HepG2 (cell line): ENCODE results near the gene KLF11. TPM values are rescaled to one million over a fixed set of nuclear protein-coding genes. Genes with fewer than 3 reads are reported as not detected.

ENCODE experiments used
- ATF7-NPFF ChIP-seq: sonication (generic); formaldehyde crosslinking; IDR thresholded peaks from 2 replicates; pipeline ENCODE4 v1.8.1; 2023; ENCODE audit warnings: mild to moderate bottlenecking, low read depth, missing genetic modification reagents, moderate library complexity
- CEBPG ChIP-seq: IDR thresholded peaks from 2 replicates; pipeline ENCODE4 v1.6.1; 2016
- CTCF ChIP-seq: sonication (generic); formaldehyde crosslinking; IDR thresholded peaks from 2 replicates; pipeline ENCODE4 v1.5.0; 2020; ENCODE audit warnings: mild to moderate bottlenecking, missing genetic modification reagents, moderate library complexity
- HCFC1 ChIP-seq: fragments of 150-350 bp; IDR thresholded peaks from 2 replicates; pipeline ENCODE4 v1.6.1; 2014; ENCODE audit warnings: low read depth, low read length
- HES4 ChIP-seq: sonication (generic); formaldehyde crosslinking; IDR thresholded peaks from 2 replicates; pipeline ENCODE4 v1.9.0; 2021; ENCODE audit warnings: mild to moderate bottlenecking, missing genetic modification reagents, borderline replicate concordance
- KLF15 ChIP-seq: sonication (generic); formaldehyde crosslinking; IDR thresholded peaks from 2 replicates; pipeline ENCODE4 v1.8.1; 2023; ENCODE audit warnings: borderline replicate concordance, mild to moderate bottlenecking, inconsistent platforms, missing genetic modification reagents, mixed read lengths
- LCORL ChIP-seq, 2 experiments: fragments of 450-650 bp in 1 of 2; sonication (generic) in 1 of 2; formaldehyde crosslinking in 1 of 2; IDR thresholded peaks; 2 replicates each; pipeline versions ENCODE4 v1.5.0 to v1.6.1; 2017 to 2020; ENCODE audit warnings: antibody characterized with exemption in 1 of 2, missing genetic modification reagents in 1 of 2
- MTA3 ChIP-seq: sonication (generic); formaldehyde crosslinking; IDR thresholded peaks from 2 replicates; pipeline ENCODE4 v1.4.0; 2020; ENCODE audit warnings: missing genetic modification reagents
- NFATC3 ChIP-seq: sonication (generic); formaldehyde crosslinking; IDR thresholded peaks from 2 replicates; pipeline ENCODE4 v1.5.1; 2020; ENCODE audit warnings: mild to moderate bottlenecking, missing genetic modification reagents
- SIX4 ChIP-seq: sonication (generic); formaldehyde crosslinking; IDR thresholded peaks from 2 replicates; pipeline ENCODE4 v1.4.0; 2020; ENCODE audit warnings: missing genetic modification reagents
- SP1 ChIP-seq, 2 experiments: fragments of 450-650 bp in 1 of 2; sonication (generic) in 1 of 2; formaldehyde crosslinking in 1 of 2; IDR thresholded peaks; 2 replicates each; pipeline versions ENCODE4 v1.4.0 to v1.6.1; 2016 to 2020; ENCODE audit warnings: missing genetic modification reagents in 1 of 2
- ZBTB8A ChIP-seq: sonication (generic); formaldehyde crosslinking; IDR thresholded peaks from 2 replicates; pipeline ENCODE4 v1.4.0; 2020; ENCODE audit warnings: mild to moderate bottlenecking, low read depth, missing genetic modification reagents, borderline replicate concordance
- ZNF160 ChIP-seq: sonication (generic); formaldehyde crosslinking; IDR thresholded peaks from 2 replicates; pipeline ENCODE4 v1.8.0; 2022; ENCODE audit warnings: mild to moderate bottlenecking, inconsistent platforms, missing genetic modification reagents
- ZNF260 ChIP-seq: sonication (generic); formaldehyde crosslinking; IDR thresholded peaks from 2 replicates; pipeline ENCODE4 v1.4.0; 2020; ENCODE audit warnings: missing genetic modification reagents, low read depth, mild to moderate bottlenecking, borderline replicate concordance
- ZNF446 ChIP-seq: sonication (generic); formaldehyde crosslinking; IDR thresholded peaks from 2 replicates; pipeline ENCODE4 v1.5.0; 2020; ENCODE audit warnings: mild to moderate bottlenecking, missing genetic modification reagents
- ZNF652 ChIP-seq: IDR thresholded peaks from 2 replicates; pipeline ENCODE4 v1.6.1; 2016; ENCODE audit warnings: low read depth, borderline replicate concordance
- ZNF776 ChIP-seq: sonication (generic); formaldehyde crosslinking; IDR thresholded peaks from 2 replicates; pipeline ENCODE4 v1.4.0; 2020; ENCODE audit warnings: mild to moderate bottlenecking, missing genetic modification reagents
- ZSCAN31 ChIP-seq: sonication (generic); formaldehyde crosslinking; IDR thresholded peaks from 2 replicates; pipeline ENCODE4 v1.5.0; 2020; ENCODE audit warnings: low read depth, mild to moderate bottlenecking, missing genetic modification reagents
- polyA plus RNA-seq, 8 experiments: library from polyadenylated mRNA; depleted of rRNA in 3 of 8; stranded (reverse) in 7 of 8; unstranded in 1 of 8; fragments of >200 nt; fragmentation: Illumina TruSeq in 4 of 8; extraction: Trizol in 4 of 8; gene quantifications; 2 replicates each; pipeline versions ENCODE4 v1.2.1 to v1.2.3, GENCODE V29; 2011 to 2016; ENCODE audit warnings: low read depth in 4 of 8, missing spikeins in 1 of 8, mixed read lengths in 1 of 8; ENCODE audit not compliant: insufficient read depth in 1 of 8
- total RNA-seq, 5 experiments: library from RNA; depleted of rRNA; stranded (reverse); fragments of >200 nt; fragmentation: Illumina TruSeq; extraction: Trizol; gene quantifications; 2 replicates each; pipeline ENCODE4 v1.2.3, GENCODE V29; 2016; ENCODE audit warnings: low read depth in 1 of 5
- TF ChIP-seq, protein P1 (sequence below): sonication (generic); formaldehyde crosslinking; IDR thresholded peaks from 2 replicates; pipeline ENCODE4 v1.4.0; 2020; ENCODE audit warnings: missing genetic modification reagents
- TF ChIP-seq, protein P2 (sequence below): sonication (generic); formaldehyde crosslinking; IDR thresholded peaks from 2 replicates; pipeline ENCODE4 v1.4.0; 2020; ENCODE audit warnings: mild to moderate bottlenecking, missing genetic modification reagents
- TF ChIP-seq, protein P3 (sequence below): sonication (generic); formaldehyde crosslinking; IDR thresholded peaks from 2 replicates; pipeline ENCODE4 v1.9.0; 2021; ENCODE audit warnings: missing genetic modification reagents, mild to moderate bottlenecking, borderline replicate concordance
- TF ChIP-seq, protein P4 (sequence below), 2 experiments: IDR thresholded peaks; 2 replicates each; pipeline ENCODE4 v1.6.1; 2011 to 2012; ENCODE audit warnings: low read length in 2 of 2, borderline replicate concordance in 1 of 2, low read depth in 1 of 2, mild to moderate bottlenecking in 1 of 2, moderate library complexity in 1 of 2

The KLF11 gene
- total and polyA plus RNA-seq, 2 of the 13 experiments (the other 11 are each of a cell fraction or from before 2014, with no cell fraction given), result 2.5 to 11.8 TPM

DNA sequence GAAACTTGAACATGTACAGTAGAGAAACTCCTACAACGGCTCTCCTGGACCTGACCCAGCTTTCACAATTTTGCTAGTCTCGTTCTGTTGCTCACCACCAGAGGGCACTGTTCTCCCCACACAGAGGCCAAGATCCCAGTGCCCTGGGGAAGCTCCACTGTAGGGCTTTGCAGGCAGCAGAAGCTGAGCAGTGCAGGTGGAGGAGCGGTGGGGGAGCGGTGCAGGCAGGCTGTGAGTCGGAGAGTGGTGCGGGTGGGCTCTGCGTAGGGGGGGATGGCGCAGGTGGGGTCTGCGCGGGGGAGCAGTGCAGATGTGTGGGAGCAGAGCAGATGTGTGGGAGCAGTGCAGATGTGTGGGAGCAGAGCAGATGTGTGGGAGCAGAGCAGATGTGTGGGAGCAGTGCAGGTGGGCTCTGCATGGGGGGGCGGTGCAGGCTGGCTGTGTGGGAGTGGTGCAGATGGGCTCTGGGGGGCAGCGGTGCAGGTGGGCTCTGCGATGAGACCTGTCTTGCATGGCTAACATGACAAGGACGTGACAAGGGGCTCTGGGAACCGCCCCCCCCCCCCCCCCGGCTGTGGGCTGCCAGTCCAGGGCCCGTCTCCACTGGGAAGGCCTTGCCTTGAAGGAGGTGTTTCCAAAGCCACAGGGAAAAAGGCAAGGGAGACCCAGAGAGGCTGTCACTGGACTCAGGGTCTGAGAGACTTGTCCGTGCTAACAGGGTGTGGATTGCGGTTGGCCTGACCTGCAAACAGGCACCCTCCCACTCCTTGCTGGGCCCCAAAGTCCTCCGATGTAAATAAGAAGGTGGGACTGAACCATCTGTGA lies 29.5 kb downstream of the KLF11 start (continued):
- TF ChIP-seq KLF15 (CRISPR knock-in tag) (no peak), CTCF (peak; percentile 97), CEBPG (peak; percentile 71), ZBTB8A (CRISPR knock-in tag) (no peak), MTA3 (CRISPR knock-in tag) (no peak), HES4 (no peak), ZNF652 (no peak), ZNF260 (no peak), ZNF446 (no peak), ZSCAN31 (CRISPR knock-in tag) (no peak), ATF7-NPFF (CRISPR knock-in tag) (no peak), LCORL (IDR thresholded peaks at IDR 0.05) (no peak), LCORL (CRISPR knock-in tag; IDR thresholded peaks at IDR 0.05) (no peak), ZNF776 (CRISPR knock-in tag) (no peak), ZNF160 (CRISPR knock-in tag) (peak; percentile 37; the same call in 1 of the 2 replicates), SP1 (IDR thresholded peaks at IDR 0.05) (no peak), SP1 (CRISPR knock-in tag; IDR thresholded peaks at IDR 0.05) (no peak), HCFC1 (no peak), NFATC3 (CRISPR knock-in tag) (no peak), SIX4 (CRISPR knock-in tag) (no peak)
- TF ChIP-seq, protein P1, sequence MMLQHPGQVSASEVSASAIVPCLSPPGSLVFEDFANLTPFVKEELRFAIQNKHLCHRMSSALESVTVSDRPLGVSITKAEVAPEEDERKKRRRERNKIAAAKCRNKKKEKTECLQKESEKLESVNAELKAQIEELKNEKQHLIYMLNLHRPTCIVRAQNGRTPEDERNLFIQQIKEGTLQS, result no peak
- TF ChIP-seq, protein P2, sequence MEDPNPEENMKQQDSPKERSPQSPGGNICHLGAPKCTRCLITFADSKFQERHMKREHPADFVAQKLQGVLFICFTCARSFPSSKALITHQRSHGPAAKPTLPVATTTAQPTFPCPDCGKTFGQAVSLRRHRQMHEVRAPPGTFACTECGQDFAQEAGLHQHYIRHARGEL (CRISPR knock-in tag), result no peak
- TF ChIP-seq, protein P3, sequence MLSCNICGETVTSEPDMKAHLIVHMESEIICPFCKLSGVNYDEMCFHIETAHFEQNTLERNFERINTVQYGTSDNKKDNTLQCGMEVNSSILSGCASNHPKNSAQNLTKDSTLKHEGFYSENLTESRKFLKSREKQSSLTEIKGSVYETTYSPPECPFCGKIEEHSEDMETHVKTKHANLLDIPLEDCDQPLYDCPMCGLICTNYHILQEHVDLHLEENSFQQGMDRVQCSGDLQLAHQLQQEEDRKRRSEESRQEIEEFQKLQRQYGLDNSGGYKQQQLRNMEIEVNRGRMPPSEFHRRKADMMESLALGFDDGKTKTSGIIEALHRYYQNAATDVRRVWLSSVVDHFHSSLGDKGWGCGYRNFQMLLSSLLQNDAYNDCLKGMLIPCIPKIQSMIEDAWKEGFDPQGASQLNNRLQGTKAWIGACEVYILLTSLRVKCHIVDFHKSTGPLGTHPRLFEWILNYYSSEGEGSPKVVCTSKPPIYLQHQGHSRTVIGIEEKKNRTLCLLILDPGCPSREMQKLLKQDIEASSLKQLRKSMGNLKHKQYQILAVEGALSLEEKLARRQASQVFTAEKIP (CRISPR knock-in tag), result no peak
- TF ChIP-seq, protein P4, sequence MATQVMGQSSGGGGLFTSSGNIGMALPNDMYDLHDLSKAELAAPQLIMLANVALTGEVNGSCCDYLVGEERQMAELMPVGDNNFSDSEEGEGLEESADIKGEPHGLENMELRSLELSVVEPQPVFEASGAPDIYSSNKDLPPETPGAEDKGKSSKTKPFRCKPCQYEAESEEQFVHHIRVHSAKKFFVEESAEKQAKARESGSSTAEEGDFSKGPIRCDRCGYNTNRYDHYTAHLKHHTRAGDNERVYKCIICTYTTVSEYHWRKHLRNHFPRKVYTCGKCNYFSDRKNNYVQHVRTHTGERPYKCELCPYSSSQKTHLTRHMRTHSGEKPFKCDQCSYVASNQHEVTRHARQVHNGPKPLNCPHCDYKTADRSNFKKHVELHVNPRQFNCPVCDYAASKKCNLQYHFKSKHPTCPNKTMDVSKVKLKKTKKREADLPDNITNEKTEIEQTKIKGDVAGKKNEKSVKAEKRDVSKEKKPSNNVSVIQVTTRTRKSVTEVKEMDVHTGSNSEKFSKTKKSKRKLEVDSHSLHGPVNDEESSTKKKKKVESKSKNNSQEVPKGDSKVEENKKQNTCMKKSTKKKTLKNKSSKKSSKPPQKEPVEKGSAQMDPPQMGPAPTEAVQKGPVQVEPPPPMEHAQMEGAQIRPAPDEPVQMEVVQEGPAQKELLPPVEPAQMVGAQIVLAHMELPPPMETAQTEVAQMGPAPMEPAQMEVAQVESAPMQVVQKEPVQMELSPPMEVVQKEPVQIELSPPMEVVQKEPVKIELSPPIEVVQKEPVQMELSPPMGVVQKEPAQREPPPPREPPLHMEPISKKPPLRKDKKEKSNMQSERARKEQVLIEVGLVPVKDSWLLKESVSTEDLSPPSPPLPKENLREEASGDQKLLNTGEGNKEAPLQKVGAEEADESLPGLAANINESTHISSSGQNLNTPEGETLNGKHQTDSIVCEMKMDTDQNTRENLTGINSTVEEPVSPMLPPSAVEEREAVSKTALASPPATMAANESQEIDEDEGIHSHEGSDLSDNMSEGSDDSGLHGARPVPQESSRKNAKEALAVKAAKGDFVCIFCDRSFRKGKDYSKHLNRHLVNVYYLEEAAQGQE (IDR thresholded peaks at IDR 0.05; ENCODE audit: borderline replicate concordance in 1 of 2, low read depth in 1 of 2, low read length in 2 of 2), result no peak
